ENCODE measurements around the gene GSTT4.
"Not testable (repeated sequence)": the region's sequence is repeated elsewhere in the genome, so short reads cannot be mapped to it uniquely, and the experiment has no call there.

GRCh38 chr22:24043465-24043864, 38.2 kb upstream of the GSTT4 start:
- TF ChIP-seq EP300 (conservative IDR thresholded peaks at IDR 0.05; ENCODE audit: poor library complexity, severe bottlenecking); CTCF (IDR thresholded peaks at IDR 0.05; ENCODE audit: poor library complexity, severe bottlenecking); RAD21 (conservative IDR thresholded peaks at IDR 0.05); MXI1 (conservative IDR thresholded peaks at IDR 0.05; ENCODE audit: poor library complexity, severe bottlenecking); POLR2AphosphoS5 (IDR thresholded peaks at IDR 0.05); EZH2 (IDR thresholded peaks at IDR 0.05; ENCODE audit: borderline replicate concordance, insufficient read depth, low read length, poor library complexity, severe bottlenecking): not testable (repeated sequence)
